HG02642 (cell line): ENCODE measurements around the gene ZNF213.
"Not testable (repeated sequence)": the region's sequence is repeated elsewhere in the genome, so short reads cannot be mapped to it uniquely, and the experiment has no call there.

Experiments used
- ATAC-seq: cut with Tn5 transposase; IDR thresholded peaks from one replicate; pipeline ENCODE4 v1.9.1; 2021; ENCODE audit warnings: mild to moderate bottlenecking; ENCODE audit not compliant: unreplicated experiment, poor library complexity

Gene ZNF213

DNA sequence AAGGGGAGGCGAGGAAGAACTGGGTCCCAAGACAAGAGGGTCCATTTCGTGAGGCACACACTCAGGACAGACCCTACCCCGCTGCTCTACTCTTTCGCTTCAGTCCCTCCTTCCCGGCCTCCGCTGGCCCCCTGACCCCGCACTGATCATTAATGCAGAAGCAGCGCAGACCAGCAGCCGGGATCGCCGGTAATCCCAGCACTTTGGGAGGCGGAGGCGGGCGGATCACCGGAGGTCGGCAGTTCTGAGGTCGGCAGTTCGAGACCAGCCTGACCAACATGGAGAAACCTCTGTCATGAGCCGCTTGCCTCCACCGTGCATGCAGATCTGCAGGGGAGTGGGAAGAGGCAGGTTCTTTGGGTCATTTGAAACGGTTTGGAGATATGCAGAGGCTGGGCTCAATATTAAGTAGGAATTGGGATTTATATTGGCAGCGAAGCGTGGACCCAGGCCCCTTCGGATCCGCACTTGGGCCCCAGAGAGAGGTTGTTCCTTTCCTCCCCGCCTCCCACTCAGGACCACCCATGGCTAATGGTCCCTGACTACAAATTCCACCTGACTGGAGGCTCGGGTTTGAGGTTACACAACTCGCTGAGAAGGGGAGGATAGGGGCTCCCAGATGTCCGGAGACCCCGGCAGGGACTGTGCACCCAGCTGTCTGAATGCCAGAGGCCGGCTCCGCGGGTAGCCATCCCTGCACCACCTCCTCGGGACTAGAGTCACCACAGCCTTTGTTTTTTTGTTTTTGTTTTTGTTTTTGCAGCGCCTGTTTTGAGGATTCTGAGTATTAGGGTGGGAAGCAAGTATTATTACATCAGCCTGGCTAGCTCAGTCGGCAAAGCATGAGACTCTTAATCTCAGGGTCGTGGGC is 29.5 kb downstream of the ZNF213 start:
- ATAC-seq, result no peak

DNA sequence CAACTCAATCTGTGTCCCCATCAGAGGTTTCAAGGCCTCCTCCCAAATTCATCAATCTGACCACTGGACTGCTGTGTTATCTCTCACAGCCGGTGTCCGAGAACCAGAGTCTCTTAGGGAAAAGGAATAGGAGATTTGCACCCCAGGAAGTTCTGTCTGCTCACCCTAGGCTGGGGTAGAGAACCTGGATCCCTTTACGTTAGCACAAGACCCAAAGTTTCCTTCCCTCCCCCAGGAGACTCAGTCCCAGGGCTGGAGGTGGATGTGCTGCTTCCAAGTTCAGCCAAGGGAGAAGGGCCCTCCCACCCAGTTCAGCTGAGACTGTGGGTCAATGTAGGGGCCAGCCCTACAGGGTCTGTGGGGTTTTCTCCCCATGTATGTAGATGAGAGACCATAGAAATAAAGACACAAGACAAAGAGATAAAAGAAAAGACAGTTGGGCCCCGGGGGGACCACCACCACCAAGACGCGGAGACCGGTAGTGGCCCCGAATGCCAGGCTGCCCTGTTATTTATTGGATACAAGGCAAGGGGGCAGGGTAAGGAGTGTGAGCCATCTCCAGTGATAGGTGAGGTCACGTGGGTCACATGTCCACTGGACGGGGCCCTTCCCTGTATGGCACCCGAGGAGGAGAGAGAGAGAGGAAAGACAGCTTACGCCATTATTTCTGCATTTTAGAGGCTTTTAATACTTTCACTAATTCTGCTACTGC is 30.4 kb downstream of the ZNF213 start:
- ATAC-seq, result no peak

DNA sequence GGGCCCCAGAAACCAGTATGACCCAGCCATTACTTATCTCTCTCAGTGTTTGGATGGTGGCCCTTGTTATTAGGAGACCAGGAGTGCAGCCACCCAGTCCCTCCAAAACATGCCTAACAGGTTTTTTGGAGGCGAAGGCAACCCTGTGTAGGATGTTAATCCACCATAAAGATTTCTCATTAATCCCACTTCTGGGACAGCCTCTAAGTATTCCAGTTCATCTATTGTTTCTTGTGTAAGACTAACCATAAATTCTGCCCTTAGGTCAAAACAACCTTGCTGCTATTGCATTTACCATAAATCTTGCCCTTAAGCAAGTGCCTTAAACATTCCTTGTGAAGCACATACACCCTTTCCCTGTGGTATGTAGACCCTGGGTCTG is 31.7 kb downstream of the ZNF213 start:
- ATAC-seq, result no peak

DNA sequence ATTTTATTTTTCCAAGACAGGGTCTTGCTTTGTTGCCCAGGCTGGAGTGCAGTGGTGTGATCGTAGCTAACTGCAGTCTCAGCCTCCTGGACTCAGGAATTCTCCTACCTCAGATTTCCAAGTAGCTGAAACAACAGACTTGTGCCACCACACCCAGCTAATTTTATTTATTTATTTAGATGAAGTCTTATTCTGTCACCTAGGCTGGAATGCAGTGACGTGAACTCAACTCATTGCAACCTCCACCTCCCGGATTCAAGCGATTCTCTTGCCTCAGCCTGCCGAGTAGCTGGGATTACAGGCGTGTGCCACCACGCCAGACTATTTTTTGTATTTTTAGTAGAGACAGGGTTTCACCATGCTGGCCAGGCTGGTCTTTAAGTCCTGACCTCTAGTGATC is 33.9 kb downstream of the ZNF213 start:
- ATAC-seq, result not testable (repeated sequence)

DNA sequence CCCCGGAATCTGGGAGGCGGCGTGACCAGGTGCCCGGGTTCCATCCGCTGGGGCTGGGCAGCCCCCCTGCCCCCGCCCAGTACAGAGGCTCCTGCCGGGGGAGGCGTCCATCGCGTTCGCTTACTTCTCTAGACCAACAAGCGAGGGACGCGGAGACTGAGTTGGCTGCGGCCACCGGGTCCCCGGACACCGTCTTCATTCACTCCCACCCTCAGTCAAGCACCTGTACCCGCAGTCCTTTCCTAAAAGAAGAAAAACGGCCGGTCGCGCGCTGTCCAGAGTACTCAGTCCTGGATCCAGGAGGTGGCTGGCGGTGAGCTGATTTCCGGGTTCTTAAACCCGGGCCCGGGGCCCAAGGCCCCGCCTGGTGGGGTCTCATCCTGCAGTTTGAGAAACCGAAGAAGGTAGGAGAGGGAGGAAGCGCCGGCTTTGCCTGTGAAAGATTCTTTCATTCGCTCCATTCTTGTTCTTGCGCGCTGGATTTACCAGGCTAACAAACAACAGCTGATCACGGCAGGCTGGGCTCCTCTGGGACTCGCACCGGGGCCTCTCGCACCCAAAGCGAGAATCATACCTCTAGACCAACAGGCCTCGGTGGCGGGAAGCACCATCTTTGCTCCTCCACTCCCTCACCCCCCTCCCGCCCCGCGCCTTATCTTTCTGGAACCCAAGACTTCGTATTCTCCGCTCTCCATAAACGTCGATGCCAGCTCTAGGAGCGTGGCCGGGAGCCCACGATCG is 35.8 kb downstream of the ZNF213 start:
- no peak for ATAC-seq

DNA sequence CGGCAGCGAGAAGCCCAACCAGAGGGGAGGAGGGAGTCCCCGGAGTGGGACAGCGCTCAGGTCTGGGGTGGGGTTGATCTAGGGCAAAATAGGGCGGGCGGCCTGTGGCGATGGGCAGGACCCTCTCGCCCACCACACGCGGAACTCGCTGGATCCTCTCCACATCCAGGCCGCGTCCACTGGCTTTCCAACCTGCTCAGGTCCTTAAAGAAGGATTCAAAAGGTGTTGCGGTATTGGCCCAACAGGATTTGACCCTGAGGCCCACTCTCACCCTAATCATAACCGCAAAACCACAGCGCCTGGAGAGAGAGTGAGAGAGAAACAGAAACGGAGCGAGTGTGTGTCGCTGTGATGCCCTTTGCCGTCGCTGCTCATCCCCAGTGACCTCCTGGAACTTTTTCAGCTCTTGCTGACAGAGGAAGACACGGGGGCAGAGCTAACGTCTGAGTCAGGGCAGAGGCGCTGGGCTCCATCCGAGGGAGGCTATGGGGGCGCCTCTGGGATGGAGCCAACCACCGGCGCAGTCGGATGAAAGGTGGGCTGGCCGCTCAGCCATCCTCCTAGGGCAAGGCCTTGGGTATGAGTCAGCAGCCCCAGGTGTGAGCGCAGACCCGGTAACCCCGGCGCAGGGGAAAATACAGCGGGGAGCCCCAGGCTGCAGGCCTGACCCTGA is 36.5 kb downstream of the ZNF213 start:
- no peak for ATAC-seq

DNA sequence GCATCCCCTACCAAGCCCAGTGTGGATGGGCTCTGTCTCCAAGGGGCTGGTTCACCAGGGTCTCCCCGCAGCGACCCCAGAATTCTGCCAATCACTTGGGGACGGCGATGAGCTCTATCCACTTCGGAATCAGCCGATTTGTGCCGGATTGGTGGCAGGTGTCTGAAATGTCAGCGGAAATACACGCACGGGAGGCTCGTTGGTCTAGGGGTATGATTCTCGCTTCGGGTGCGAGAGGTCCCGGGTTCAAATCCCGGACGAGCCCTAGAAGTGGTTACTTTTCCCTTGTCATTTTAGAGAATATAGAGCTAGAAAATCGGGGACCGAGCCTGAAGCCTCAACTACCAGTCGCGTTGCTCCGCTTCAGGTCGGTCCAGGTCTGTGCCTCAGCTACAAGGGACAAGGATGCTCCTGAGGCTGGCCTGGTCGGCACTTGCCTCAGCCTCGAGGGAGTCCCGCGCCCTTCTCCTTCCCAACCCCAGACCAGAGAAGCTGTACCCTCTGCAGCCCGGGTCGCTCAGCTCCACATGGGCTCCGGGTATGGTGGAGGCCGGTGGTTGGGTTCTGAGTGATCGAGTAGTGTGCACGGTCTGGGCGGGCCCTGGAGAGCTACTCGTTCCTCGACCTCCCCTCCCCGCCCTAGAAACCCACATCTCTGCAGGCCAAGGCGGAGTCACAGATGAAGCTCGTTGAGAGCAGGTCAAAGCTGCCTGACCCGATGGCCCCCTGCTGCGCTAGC is 37.2 kb downstream of the ZNF213 start:
- ATAC-seq, result no peak

DNA sequence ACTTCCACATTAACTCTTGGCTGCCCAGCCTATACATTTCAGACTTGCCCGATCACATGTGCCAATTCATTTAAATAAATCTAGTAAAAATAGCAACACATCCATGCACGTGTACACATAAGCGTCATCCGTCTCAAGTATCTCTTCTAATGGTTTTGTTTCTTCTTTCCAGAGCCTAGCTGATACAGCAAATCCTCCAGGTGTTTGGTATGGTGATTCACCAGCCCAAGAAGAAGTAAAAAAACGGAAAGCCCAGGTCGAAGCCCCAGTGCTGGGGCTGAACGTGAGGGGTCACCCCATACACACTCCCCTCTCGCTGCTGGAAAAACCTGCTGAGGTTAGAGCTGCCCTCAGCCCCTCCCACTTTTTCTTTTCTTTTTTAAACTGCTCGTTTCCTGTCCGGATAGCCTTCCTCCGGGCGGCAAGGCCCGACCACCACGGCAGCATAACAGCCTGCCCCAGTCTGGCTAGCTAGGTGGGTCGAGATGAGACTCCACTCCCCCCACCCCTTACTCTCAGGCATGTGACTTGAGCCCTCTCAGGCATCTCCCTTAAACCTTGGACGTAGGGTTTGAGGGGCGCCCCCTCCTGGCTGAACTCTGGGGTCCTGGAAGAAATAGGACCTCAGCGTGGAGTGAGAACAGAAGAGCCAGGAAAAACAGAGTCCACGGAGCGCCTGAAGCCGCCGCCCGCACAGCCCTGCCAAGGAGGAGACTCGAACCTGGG is 39.2 kb downstream of the ZNF213 start:
- ATAC-seq, result no peak

DNA sequence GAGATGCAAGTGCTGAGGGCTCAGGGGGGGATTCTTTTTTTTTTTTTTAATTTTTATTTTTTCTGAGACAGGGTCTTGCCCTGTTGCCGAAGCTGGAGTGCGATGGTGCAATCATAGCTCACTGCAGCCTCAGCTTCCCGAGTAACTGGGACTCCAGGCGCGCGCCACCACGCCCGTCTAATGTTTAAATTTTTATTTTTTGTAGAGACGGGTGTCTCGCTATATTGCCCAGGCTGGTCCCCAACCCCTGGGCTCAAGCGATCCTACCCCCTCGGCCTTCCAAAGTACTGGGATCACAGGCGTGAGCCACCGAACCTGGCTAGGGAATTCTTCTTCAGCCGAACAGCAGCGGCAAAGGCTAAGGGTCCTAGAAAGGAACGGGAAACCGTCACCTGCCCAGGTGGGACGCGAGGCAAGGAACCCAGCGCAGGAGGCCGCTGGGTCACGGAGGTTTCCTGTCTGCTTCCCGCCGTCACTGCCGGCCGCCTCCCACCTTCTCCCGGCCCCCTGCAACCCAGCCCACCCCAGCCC is 39.9 kb downstream of the ZNF213 start:
- ATAC-seq, result no peak

DNA sequence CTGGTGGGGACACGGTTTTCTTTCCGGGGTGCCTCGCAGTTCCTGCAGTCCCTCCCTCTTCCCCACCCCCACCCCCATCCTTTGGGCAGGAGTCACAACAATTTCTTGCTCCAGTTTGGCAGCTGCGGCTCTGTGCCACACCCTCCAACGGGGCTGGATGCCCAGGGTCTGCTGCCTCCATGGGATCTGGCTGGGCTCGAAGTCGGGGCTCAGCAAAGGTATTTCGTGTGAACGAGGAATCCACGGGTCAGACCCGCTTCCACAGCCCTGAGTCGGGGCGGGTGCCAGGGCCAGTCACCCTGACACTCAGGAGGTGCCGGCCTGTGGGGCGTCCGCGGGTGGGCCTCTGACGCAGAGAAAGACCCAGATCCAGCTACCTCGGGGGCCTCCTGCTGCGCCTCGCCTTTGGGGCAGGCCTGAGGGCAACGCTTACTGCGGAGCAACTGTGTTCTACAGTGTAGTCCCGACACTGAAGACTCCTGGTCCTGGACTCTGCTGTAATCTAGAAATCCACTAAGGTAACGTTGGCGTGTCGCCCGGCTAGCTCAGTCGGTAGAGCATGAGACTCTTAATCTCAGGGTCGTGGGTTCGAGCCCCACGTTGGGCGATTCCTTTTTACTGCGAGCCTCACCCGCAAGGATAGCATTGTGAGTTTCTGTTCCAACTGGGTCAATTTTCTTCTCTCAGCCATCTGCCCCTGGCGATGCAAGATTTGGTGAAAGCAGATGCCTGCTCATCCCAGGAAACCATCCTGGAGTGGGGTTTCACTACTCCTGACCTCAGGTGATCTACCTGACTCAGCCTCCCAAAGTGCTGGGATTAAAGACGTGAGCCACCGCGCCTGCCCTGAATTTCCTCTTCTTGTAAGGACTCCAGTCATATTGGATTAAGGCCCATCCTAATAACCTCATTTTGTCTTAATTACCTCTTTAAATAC is 40.6 kb downstream of the ZNF213 start:
- no peak for ATAC-seq

DNA sequence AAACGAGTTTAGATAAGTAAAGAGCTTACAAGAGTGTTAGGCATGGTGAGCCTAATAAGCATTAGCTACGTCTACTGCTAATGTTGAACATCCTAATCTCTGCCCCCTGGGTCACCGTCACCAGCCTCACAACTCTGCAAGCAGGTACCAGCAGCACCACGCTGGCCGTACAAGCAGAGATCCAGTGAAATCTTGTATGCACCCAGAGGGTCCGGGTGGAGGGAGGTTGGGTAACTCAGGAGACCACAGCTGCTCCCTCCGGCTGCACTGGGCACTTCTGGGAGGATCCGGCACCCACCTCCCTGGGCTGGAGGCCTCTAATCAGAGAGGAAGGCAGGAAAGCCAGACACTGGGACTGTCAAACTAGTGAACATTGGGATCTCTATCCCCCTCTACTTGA is 44.8 kb downstream of the ZNF213 start:
- ATAC-seq, result no peak

DNA sequence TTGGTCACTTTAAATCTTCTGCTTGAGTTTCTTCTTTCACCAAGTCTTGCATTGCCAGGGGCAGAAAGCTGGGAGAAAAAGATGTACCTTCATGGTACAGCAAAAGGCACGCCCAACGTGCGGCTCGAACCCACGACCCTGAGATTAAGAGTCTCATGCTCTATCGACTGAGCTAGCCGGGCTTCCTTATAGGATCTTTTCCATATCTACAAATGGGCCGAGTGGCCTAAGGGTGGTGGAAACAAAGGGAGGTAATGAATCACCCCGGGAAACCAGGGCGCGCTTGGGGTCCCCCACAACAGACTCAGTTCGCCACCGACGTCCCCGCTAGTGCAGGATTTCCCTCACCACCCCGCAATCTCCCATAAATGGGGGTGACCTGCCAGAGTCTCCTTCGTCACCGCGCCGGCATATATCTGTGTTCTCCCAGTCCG is 45.6 kb downstream of the ZNF213 start:
- no peak for ATAC-seq

DNA sequence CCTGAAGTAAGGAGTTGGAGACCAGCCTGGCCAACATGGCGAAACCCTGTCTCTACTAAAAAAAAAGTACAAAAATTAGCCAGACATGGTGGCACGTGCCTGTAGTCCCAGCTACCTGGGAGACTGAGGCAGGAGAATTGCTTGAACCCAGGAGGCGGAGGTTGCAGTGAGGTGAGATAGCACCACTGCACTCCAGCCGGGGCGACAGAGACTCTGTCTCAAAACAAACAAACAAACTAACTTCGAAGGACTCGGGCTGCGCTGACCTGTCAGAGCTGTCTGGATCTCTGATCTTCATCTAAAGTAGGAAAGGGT is 47.4 kb downstream of the ZNF213 start:
- ATAC-seq, result not testable (repeated sequence)

DNA sequence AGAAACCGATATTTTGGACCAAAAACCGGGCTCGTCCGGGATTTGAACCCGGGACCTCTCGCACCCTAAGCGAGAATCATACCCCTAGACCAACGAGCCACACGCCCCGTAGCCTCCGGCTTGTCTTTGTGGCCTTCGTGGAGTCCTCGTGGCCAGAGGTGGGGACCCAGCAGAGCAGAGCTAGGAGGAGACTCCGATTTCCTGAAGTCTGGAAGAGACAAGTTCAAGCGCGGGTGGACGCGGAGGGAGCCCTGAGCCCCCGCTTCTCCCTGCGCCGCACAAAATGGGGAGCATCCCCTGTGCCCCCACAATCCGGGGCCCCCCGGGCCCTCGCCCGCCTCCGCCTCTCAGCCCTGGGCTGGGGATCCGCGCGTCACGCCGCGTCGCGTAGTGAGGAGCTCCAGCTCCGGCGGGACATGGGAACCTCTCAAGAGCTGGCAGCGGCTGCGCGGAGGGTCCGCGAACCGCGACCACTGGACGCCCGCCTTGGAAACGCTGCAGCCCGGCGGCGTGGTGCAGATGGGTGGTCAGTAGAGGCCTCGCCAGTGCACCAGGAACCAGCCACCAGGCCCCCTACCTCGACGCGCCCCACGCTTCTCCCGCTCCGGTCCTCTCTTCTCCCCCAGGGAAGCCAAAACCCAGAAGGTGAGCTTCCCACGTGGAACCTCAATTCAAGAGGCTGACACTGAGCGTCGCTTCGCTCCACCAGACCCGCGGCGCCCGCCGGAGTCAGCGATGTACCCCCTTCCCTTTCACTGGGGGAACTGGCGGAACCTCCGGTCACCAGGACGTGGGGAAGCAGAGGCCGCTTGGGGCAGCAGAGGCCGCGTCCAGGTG is 48.0 kb downstream of the ZNF213 start:
- no peak for ATAC-seq

DNA sequence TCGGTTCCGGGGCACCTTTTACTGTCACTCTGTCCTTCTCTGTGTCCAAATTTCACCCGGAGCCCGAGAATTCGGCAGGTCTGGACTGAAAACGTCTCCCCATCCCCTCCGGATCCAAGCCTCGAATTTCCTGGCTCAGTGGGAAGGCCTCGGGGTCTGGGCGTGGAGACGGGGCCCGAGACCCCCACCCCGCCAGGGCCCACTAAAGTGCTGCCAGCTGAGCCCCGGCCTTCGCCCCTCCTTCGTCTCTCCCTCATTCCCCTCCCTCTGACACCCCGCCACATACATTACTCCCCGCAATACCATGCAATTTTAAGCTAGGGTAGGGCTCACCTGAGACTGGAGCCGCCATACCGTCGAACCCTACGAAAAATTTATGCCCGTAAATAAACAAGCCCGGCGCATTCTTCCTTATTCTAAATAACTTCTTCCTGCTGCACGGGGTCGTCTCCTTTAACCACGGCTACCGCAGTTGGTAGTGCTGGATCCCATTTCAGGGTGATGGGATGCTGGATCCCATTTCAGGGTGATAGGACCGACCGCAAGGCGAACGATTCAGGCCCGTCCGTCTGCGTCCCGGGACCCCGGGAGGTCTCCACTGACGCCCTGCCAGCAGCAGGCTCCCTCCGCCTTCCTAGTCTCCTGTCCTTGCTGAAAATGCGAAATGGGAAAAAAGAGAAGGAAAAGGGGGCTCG is 48.8 kb downstream of the ZNF213 start:
- no peak for ATAC-seq

DNA sequence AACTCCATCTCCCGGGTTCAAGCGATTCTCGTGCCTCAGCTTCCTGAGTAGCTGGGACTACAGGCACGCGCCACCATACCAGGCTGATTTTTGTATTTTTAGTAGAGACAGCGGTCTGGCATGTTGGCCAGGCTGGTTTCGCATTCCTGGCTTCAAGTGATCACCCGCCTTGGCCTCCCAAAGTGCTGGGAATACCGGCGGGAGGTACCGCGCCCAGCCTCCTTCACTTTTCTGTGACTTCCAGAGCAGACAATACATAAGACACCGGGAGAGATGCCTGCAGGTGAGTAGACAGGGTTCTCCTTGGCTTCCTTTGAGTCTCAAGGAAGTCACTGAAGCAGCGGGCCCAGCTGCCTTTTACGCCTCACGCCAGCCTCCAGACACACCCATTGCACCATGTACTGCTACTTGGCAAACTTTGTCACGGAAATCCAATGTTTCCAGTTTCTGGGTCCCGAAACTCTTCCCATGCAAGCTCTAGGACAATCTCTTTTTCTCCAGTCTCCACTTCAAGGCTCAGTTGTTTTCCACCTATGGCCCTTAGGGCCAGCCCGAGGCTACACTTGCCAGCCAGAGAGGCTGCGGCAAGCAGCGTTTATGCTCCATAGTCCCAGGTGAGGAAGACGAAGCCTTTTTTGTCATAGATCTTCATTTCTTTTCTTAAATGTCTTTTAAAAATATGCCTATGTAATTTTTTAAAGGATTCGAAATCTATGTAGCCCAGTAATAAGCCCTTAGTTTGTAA is 52.3 kb downstream of the ZNF213 start:
- no peak for ATAC-seq
